GM12878 (cell line): ENCODE results near the gene METTL9. TPM values are rescaled to one million over a fixed set of nuclear protein-coding genes. Genes with fewer than 3 reads are reported as not detected.

ENCODE experiments used
- ATAC-seq: fragments of 200-7000 bp; cut with Tn5 transposase; 3 replicates; pipeline ENCODE4 v1.9.1; 2020; ENCODE audit warnings: mild to moderate bottlenecking, moderate library complexity
- BruUV-seq: library from RNA; stranded (reverse); fragments of 400-500 nt; replicated peaks from 2 replicates; lab custom pipeline; 2021; lab: Mats Ljungman, UMichigan
- CTCF ChIA-PET: fragments of 300-600 bp; sonication (Branson Sonifier 250); formaldehyde crosslinking; extraction: SDS; loops from one replicate; lab custom pipeline; 2021; ENCODE audit warnings: inconsistent platforms; lab: Yijun Ruan, JAX
- POLR2A ChIA-PET: fragments of 350-600 bp; formaldehyde crosslinking; extraction: SDS; loops from one replicate; lab custom pipeline; 2021; ENCODE audit warnings: inconsistent platforms; lab: Charles Lee
- RAD21 ChIA-PET: fragments of 300-600 bp; sonication (Branson Sonifier 250); formaldehyde crosslinking; loops from one replicate; lab custom pipeline; 2023; ENCODE audit warnings: antibody characterized with exemption; ENCODE audit not compliant: unreplicated experiment; lab: Charles Lee
- SMC1A ChIA-PET: fragments of 300-600 bp; sonication (Branson Sonifier 250); formaldehyde crosslinking; loops from one replicate; lab custom pipeline; 2023; ENCODE audit not compliant: unreplicated experiment, uncharacterized antibody; lab: Charles Lee
- DNase-seq: peaks from one replicate; pipeline ENCODE4 v3.0.0-alpha.2; 2011; ENCODE audit warnings: low read depth, low spot score
- FAIRE-seq: peaks from 3 replicates; lab custom pipeline; 2011; peaks lifted over from hg19 to GRCh38; lab: Jason Lieb, UNC
- H2AFZ ChIP-seq: 2 replicates; pipeline ENCODE4 v1.6.0; 2011; ENCODE audit warnings: low read depth, low read length, control low read depth; ENCODE audit not compliant: control insufficient read depth
- H3K27ac ChIP-seq: 2 replicates; pipeline ENCODE4 v1.5.1; 2011; ENCODE audit warnings: control low read depth; ENCODE audit not compliant: control insufficient read depth, insufficient read depth
- H3K27me3 ChIP-seq, 2 experiments: replicated peaks in 1 of 2; 2 replicates each; pipeline versions ENCODE4 v1.6.0 to v1.6.1; 2011; ENCODE audit warnings: low read length in 1 of 2; ENCODE audit not compliant: control insufficient read depth in 2 of 2, insufficient read depth in 2 of 2
- H3K36me3 ChIP-seq, 2 experiments: 2 replicates each; pipeline ENCODE4 v1.5.1; 2011; ENCODE audit warnings: low read length in 1 of 2; ENCODE audit not compliant: control insufficient read depth in 2 of 2, insufficient read depth in 2 of 2
- H3K4me1 ChIP-seq: 2 replicates; pipeline ENCODE4 v1.6.1; 2011; ENCODE audit warnings: mild to moderate bottlenecking, low read length, moderate library complexity, mixed read lengths; ENCODE audit not compliant: control insufficient read depth, insufficient read depth
- H3K4me2 ChIP-seq: 2 replicates; pipeline ENCODE4 v1.6.0; 2011; ENCODE audit warnings: control low read depth; ENCODE audit not compliant: control insufficient read depth, insufficient read depth
- H3K4me3 ChIP-seq: fragments of 200-600 bp; sonication (generic); 2 replicates; pipeline ENCODE4 v1.5.1; 2016
- H3K79me2 ChIP-seq: 2 replicates; pipeline ENCODE4 v1.6.0; 2011; ENCODE audit warnings: low read length; ENCODE audit not compliant: control insufficient read depth, insufficient read depth
- H3K9ac ChIP-seq: 2 replicates; pipeline ENCODE4 v1.8.0; 2011; ENCODE audit warnings: low read length, control low read depth, mixed read lengths; ENCODE audit not compliant: control insufficient read depth, insufficient read depth
- H3K9me3 ChIP-seq: replicated peaks from 3 replicates; pipeline ENCODE4 v1.5.1; 2011; ENCODE audit warnings: mild to moderate bottlenecking, low read length; ENCODE audit not compliant: control insufficient read depth, insufficient read depth
- H4K20me1 ChIP-seq: 2 replicates; pipeline ENCODE4 v1.6.0; 2011; ENCODE audit not compliant: control insufficient read depth, insufficient read depth
- CBFB ChIP-seq: IDR thresholded peaks from 2 replicates; pipeline ENCODE4 v1.6.1; 2016; ENCODE audit warnings: antibody characterized with exemption, low read depth
- CHD1 ChIP-seq: IDR thresholded peaks from 2 replicates; pipeline ENCODE4 v1.6.1; 2012; ENCODE audit warnings: low read depth, low read length, improper control_type of control experiment
- CHD4 ChIP-seq: fragments of 200-600 bp; sonication (generic); IDR thresholded peaks from 2 replicates; pipeline ENCODE4 v1.6.1; 2016; ENCODE audit warnings: mild to moderate bottlenecking
- CTCF ChIP-seq, 3 experiments: IDR thresholded peaks in 2 of 3; conservative IDR thresholded peaks in 1 of 3; 2 replicates each; pipeline ENCODE4 v1.5.1; 2011; ENCODE audit warnings: low read depth in 3 of 3, low read length in 3 of 3, mild to moderate bottlenecking in 3 of 3, control low read depth in 2 of 3, moderate library complexity in 2 of 3, inconsistent platforms in 1 of 3, mixed read lengths in 1 of 3; ENCODE audit not compliant: control insufficient read depth in 2 of 3, insufficient read depth in 1 of 3; ENCODE audit errors: extremely low read depth in 1 of 3
- HDAC6 ChIP-seq: fragments of 200-600 bp; sonication (generic); IDR thresholded peaks from one replicate; pipeline ENCODE4 v1.8.0; 2017; ENCODE audit warnings: antibody characterized with exemption; ENCODE audit not compliant: unreplicated experiment
- IKZF1 ChIP-seq: fragments of 450-650 bp; conservative IDR thresholded peaks from 2 replicates; pipeline ENCODE4 v1.6.1; 2017; ENCODE audit warnings: antibody characterized with exemption, mild to moderate bottlenecking
- KLF5 ChIP-seq: fragments of 450-650 bp; IDR thresholded peaks from 2 replicates; pipeline ENCODE4 v1.6.1; 2014; ENCODE audit warnings: mild to moderate bottlenecking; ENCODE audit not compliant: partially characterized antibody
- MEF2A ChIP-seq: IDR thresholded peaks from 2 replicates; pipeline ENCODE4 v1.6.1; 2011; ENCODE audit warnings: low read depth, mild to moderate bottlenecking, low read length, moderate library complexity; ENCODE audit not compliant: insufficient read depth
- NR2C1 ChIP-seq: fragments of 450-650 bp; IDR thresholded peaks from 2 replicates; pipeline ENCODE4 v1.6.1; 2017; ENCODE audit warnings: antibody characterized with exemption, mild to moderate bottlenecking, moderate library complexity
- RAD21 ChIP-seq: IDR thresholded peaks from 2 replicates; pipeline ENCODE4 v1.6.1; 2011; ENCODE audit warnings: mild to moderate bottlenecking, low read depth, low read length, moderate library complexity; ENCODE audit not compliant: insufficient read depth
- RELA ChIP-seq: fragments of 450-650 bp; IDR thresholded peaks from 2 replicates; pipeline ENCODE4 v1.8.0; 2014; ENCODE audit warnings: borderline replicate concordance; ENCODE audit not compliant: partially characterized antibody
- TCF12 ChIP-seq: IDR thresholded peaks from 2 replicates; pipeline ENCODE4 v1.6.1; 2011; ENCODE audit warnings: low read depth, mild to moderate bottlenecking, low read length
- ZBTB40 ChIP-seq: fragments of 450-650 bp; IDR thresholded peaks from 2 replicates; pipeline ENCODE4 v1.6.1; 2016; ENCODE audit warnings: mild to moderate bottlenecking, moderate library complexity, borderline replicate concordance
- ZNF24 ChIP-seq: fragments of 450-650 bp; IDR thresholded peaks from 2 replicates; pipeline ENCODE4 v1.6.1; 2017; ENCODE audit warnings: antibody characterized with exemption, mild to moderate bottlenecking
- ZNF384 ChIP-seq: IDR thresholded peaks from 2 replicates; pipeline ENCODE4 v1.6.1; 2012; ENCODE audit warnings: low read depth, mild to moderate bottlenecking, low read length, improper control_type of control experiment, borderline replicate concordance
- WGBS: methylation state at CpG from one replicate; pipeline ENCODE4 v1.1.6; 2016; ENCODE audit warnings: low lambda C conversion rate; ENCODE audit not compliant: insufficient replicate concordance, insufficient coverage; ENCODE audit errors: missing lambda C conversion rate; 5-methylcytosine and 5-hydroxymethylcytosine counted together
- in situ Hi-C: fragments of 300-500 bp; cut with MboI; formaldehyde crosslinking; loops from 9 replicates; pipeline ENCODE4 v1.14.3; 2018; ENCODE audit warnings: mixed read lengths
- intact Hi-C: fragments of 100-400 bp; cut with micrococcal nuclease; formaldehyde crosslinking; loops from one replicate; pipeline ENCODE4 v1.14.2; 2022; ENCODE audit not compliant: unreplicated experiment
- polyA plus RNA-seq, 11 experiments: library from polyadenylated mRNA; depleted of rRNA in 4 of 11; unstranded in 6 of 11; stranded (reverse) in 5 of 11; fragments of >200 nt; fragmentation: Nextera tagmentation in 4 of 11; fragmentation: Illumina TruSeq in 1 of 11; extraction: Ambion mirVana in 4 of 11; extraction: Trizol in 1 of 11; gene quantifications; 1 replicate in 1 of 11; 2 replicates in 10 of 11; pipeline versions ENCODE4 v1.2.1 to v1.2.3, GENCODE V29; 2011 to 2016; ENCODE audit warnings: inconsistent platforms in 2 of 11, missing spikeins in 2 of 11, low read depth in 1 of 11
- total RNA-seq, 4 experiments: library from RNA; depleted of rRNA in 3 of 4; stranded (reverse); fragments of >200 nt in 3 of 4; fragmentation: Illumina TruSeq in 1 of 4; extraction: Trizol in 1 of 4; gene quantifications; 2 replicates each; pipeline versions ENCODE4 v1.2.1 to v1.2.3, GENCODE V29; 2013 to 2021

METTL9 gene
- total and polyA plus RNA-seq, 10 of the 15 experiments (the other 5 are each of a cell fraction or from before 2014, with no cell fraction given), result 19.4 to 119 (median 101) TPM

DNA sequence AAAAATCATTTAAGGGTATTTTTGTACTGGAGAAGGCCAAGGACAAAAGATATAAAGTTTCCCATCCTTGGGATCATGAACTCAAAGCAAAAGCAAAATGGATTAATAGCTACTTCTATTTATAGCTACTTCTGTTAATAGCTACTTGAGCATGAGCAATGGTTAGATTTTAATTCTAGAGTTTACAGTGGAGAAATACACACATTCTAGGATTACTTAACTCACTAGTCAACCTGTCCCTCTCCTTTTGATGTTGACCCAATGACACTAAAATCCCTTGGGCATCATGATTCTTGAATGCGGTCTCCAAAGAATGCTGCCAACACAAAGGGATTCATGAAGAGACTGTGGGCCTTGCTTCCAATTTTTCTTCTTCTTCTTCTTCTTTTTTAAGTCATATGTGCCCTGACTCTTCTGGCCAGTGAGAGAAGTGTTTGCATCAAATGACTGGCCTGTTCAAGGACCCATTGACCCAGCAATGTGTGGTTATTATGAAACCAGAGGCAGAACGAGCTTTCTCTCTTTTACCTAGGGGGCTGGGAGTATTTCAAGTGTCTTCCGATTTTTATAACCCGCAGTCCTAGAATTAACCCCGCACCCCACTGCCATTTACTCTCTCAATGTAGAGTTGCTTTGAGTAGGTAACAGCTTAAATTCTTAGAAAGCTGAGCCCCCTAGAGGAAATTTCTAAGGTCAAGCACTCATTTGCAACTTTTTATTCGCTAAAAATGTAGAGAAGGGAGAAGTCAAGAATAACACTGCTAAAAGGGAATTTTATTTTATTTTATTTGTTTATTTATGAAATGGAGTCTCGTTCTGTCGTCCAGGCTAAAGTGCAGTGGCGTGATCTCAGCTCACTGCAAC is 99.0 kb downstream of the METTL9 start:
- TF ChIP-seq MEF2A, result no peak
- no peak for TF ChIP-seq KLF5
- peak; percentile 23; the same call in 1 of the 2 replicates for TF ChIP-seq RAD21
- no peak for TF ChIP-seq TCF12
- TF ChIP-seq HDAC6, result no peak
- no peak for TF ChIP-seq RELA
- TF ChIP-seq ZBTB40, result no peak
- no peak for TF ChIP-seq CHD4
- TF ChIP-seq CBFB, result no peak
- TF ChIP-seq CHD1, result no peak
- TF ChIP-seq ZNF24, result no peak
- no peak for TF ChIP-seq IKZF1
- TF ChIP-seq NR2C1, result no peak
- TF ChIP-seq CTCF (IDR thresholded peaks at IDR 0.05 in 2 of 3, conservative IDR thresholded peaks at IDR 0.05 in 1 of 3; ENCODE audit: control insufficient read depth in 2 of 3, extremely low read depth in 1 of 3, insufficient read depth in 1 of 3, low read depth in 3 of 3, low read length in 3 of 3), result peak in 1 of 3 experiments; percentile 17; a peak in 1 of 6 replicates
- TF ChIP-seq ZNF384, result no peak
- peaks cover 3% of the 10 kb centered on the region; the same call in 1 of the 2 replicates for H3K4me1 ChIP-seq
- no peak overlapping the region for H3K27ac ChIP-seq
- H3K9ac ChIP-seq, result no peak overlapping the region
- H3K4me2 ChIP-seq, result no peak overlapping the region
- RAD21 ChIA-PET, result interaction anchor here (0.8 to 1.5 kb wide), 5 partner anchors 22 to 114 kb away, joined by 3 to 4 read pairs (median 4); no protein-coding TSS in a partner anchor
- H3K27me3 ChIP-seq, result no peaks in the 10 kb centered on the region; a peak in 2 of 4 replicates
- ATAC-seq, result peak; percentile 30; the same call in 2 of the 3 replicates
- CTCF ChIA-PET, result interaction anchor here (0.5 to 5.3 kb wide), 13 partner anchors 9 to 977 kb away, joined by 3 to 39 read pairs (median 3); no protein-coding TSS in a partner anchor
- DNase-seq, result no peak
- no peaks in the 10 kb centered on the region for H3K36me3 ChIP-seq
- H3K4me3 ChIP-seq, result no peak overlapping the region
- intact Hi-C loops (no loop called here), in situ Hi-C loops (no loop called here)
- POLR2A ChIA-PET, result no interaction called here
- no peak overlapping the region for H2AFZ ChIP-seq
- 17% methylated on average over 9 of the region's 9 CpGs for WGBS
- no peaks in the 10 kb centered on the region; the same call in 2 of the 3 replicates for H3K9me3 ChIP-seq
- no peak for FAIRE-seq
- BruUV-seq, result no TSS peak
- SMC1A ChIA-PET, result interaction anchor here (0.5 to 1.9 kb wide), 8 partner anchors 10 to 1000 kb away, joined by 3 to 14 read pairs (median 4); partner anchors contain the start of gene OTOA
- H4K20me1 ChIP-seq, result no peaks in the 10 kb centered on the region
- no peaks in the 10 kb centered on the region for H3K79me2 ChIP-seq
